Measurements from ENCODE around the gene DIP2C.
A peak's percentile ranks its signal among the peaks of the same experiment; 100 is the strongest.

Gene DIP2C

DNA sequence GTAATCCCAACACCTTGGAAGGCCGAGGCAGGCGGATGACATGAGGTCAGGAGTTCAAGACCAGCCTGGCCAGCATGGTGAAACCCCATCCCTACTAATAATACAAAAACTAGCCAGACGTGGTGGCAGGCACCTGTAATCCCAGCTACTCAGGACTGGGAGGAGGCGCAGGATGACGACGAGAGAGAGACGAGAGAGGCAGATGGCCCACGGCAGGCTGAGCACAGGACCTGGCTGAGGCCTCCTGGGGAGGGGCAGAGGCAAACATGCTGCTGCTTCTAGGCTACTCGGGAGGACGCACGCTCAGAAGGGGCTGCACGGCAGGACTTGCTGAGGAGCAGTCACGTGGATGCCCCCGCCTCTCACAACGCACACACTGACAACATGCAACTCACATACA, 22.4 kb downstream of the DIP2C start:
- CTCF ChIA-PET = no interaction called here
- DNase-seq (ENCODE audit: extremely low spot score) = no peak
- TF ChIP-seq ARNT (IDR thresholded peaks at IDR 0.05) (no peak), HDGF (IDR thresholded peaks at IDR 0.05; ENCODE audit: borderline replicate concordance) (no peak), FOXK2 (IDR thresholded peaks at IDR 0.05) (no peak), SUZ12 (IDR thresholded peaks at IDR 0.05) (no peak), BHLHE40 (IDR thresholded peaks at IDR 0.05; ENCODE audit: borderline replicate concordance) (no peak), L3MBTL2 (conservative IDR thresholded peaks at IDR 0.05) (no peak), SP1 (IDR thresholded peaks at IDR 0.05) (no peak), FOXA1 (IDR thresholded peaks at IDR 0.05) (no peak), TARDBP (IDR thresholded peaks at IDR 0.05) (no peak), ELF4 (IDR thresholded peaks at IDR 0.05) (no peak), LEF1 (IDR thresholded peaks at IDR 0.05; ENCODE audit: borderline replicate concordance) (no peak)
- POLR2A ChIA-PET = interaction anchor here (1.1 kb wide), 1 partner anchor 264 kb away, joined by 3 read pairs; the partner anchor contains the start of gene LARP4B

DNA sequence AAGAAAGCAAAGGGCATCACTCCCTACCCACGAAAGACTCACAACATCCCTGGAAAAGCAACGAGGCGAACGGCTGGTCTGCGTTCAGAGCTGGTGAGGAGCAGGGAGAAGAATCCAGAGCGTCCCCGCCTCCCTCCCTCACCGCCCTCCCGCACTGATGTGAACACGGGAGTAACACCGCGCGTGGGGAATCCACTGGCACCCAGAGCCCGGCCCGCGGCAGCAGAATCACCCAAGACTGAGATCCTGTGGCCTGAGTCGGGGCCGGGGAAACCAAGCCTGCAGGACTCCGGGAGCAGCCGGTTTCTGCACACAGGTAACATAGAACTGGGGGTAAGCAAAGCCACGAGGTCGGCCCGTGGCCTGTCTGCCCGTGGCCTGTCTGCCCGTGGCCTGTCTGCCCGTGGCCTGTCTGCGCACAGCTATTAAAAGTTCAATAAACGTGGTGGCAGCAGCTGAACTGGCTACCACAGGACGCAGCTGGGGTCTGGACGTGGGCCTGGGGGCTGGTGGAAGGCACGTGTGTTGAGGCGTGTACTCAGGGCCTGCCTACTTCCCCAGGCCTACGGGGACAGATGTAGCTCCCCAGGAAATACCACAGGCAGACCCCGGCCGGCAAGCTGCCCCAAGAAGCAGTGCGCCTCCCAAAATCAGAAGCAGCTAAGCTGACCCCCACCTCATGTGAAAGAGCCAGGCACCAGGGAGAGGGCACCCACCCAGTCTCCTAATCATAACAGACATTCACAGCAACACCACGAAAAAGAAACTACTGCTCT, 23.0 kb downstream of the DIP2C start:
- TF ChIP-seq TARDBP (IDR thresholded peaks at IDR 0.05) (no peak), LEF1 (IDR thresholded peaks at IDR 0.05; ENCODE audit: borderline replicate concordance) (no peak), FOXK2 (IDR thresholded peaks at IDR 0.05) (no peak), BHLHE40 (IDR thresholded peaks at IDR 0.05; ENCODE audit: borderline replicate concordance) (no peak), FOXM1 (IDR thresholded peaks at IDR 0.05; ENCODE audit: borderline replicate concordance) (no peak), HDGF (IDR thresholded peaks at IDR 0.05; ENCODE audit: borderline replicate concordance) (no peak), ZNF384 (IDR thresholded peaks at IDR 0.05) (no peak), SP1 (IDR thresholded peaks at IDR 0.05) (no peak), ELF4 (IDR thresholded peaks at IDR 0.05) (no peak)
- TF ChIP-seq, protein P1, sequence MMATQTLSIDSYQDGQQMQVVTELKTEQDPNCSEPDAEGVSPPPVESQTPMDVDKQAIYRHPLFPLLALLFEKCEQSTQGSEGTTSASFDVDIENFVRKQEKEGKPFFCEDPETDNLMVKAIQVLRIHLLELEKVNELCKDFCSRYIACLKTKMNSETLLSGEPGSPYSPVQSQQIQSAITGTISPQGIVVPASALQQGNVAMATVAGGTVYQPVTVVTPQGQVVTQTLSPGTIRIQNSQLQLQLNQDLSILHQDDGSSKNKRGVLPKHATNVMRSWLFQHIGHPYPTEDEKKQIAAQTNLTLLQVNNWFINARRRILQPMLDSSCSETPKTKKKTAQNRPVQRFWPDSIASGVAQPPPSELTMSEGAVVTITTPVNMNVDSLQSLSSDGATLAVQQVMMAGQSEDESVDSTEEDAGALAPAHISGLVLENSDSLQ (IDR thresholded peaks at IDR 0.05) = no peak
- CTCF ChIA-PET = no interaction called here
- POLR2A ChIA-PET = interaction anchor here (1.1 kb wide), 1 partner anchor 265 kb away, joined by 3 read pairs; the partner anchor contains the start of gene LARP4B
- DNase-seq (ENCODE audit: extremely low spot score) = no peak

DNA sequence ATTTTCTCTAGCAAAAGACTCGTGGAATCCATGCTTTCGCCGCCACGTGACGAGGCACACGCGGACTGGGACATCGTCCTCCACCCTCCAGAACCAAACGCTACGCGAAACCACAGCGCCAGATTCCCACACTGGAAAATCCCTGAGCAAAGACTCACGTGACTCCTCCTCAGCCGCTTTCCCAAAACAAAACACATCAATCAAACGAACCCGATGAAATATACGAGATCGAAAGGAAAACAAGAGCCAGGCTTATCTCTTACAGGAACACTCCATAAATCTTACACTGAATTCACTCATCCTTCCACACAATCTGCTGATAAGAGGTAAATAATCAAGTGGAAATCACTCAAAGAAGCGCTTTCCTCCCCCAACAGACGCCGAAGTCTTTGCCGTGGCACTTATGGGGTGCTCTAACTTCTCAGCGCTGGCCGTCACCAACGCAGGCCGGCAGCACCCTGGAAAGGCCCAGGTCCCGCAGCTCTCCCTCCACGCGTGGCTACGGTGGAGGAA, 23.8 kb downstream of the DIP2C start:
- TF ChIP-seq ARNT (IDR thresholded peaks at IDR 0.05) = no peak
- no peak for TF ChIP-seq ZNF384 (IDR thresholded peaks at IDR 0.05)
- TF ChIP-seq ELF4 (IDR thresholded peaks at IDR 0.05) = no peak
- no peak for TF ChIP-seq BHLHE40 (IDR thresholded peaks at IDR 0.05; ENCODE audit: borderline replicate concordance)
- TF ChIP-seq SP1 (IDR thresholded peaks at IDR 0.05) = no peak
- TF ChIP-seq SUZ12 (IDR thresholded peaks at IDR 0.05) = no peak
- TF ChIP-seq, protein P1 (IDR thresholded peaks at IDR 0.05) = peak; percentile 96
- no peak for TF ChIP-seq FOXK2 (IDR thresholded peaks at IDR 0.05)
- TF ChIP-seq LEF1 (IDR thresholded peaks at IDR 0.05; ENCODE audit: borderline replicate concordance) = no peak
- no peak for TF ChIP-seq FOXA1 (IDR thresholded peaks at IDR 0.05)
- peak; percentile 96 for TF ChIP-seq L3MBTL2 (conservative IDR thresholded peaks at IDR 0.05)
- TF ChIP-seq CTBP1 (IDR thresholded peaks at IDR 0.05; ENCODE audit: borderline replicate concordance) = peak; percentile 98
- peak; percentile 75 for DNase-seq (ENCODE audit: extremely low spot score)
- POLR2A ChIA-PET = interaction anchor here (0.5 to 1.1 kb wide), 2 partner anchors 266 to 359 kb away, joined by 3 read pairs; partner anchors contain the start of gene LARP4B
- CTCF ChIA-PET = no interaction called here

DNA sequence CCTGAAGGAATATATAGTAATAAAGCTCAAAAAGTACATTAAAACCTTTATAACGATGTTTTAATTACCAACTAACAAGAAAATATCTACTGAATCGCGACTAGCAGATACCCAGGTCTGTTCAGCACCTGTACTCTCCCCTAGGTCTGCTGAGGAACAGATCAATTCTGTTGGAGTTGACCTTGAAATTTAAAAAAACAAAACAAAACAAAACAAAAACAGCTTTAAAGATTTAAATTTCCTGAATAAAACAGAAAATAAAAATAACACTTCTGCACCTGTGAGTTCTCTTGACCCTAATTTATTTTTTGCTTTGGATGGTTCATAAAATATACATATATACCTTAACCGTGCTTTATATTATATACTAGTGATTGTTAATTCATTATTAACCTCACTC, 24.6 kb downstream of the DIP2C start:
- CTCF ChIA-PET = no interaction called here
- TF ChIP-seq FOXM1 (IDR thresholded peaks at IDR 0.05; ENCODE audit: borderline replicate concordance) (no peak), ZNF384 (IDR thresholded peaks at IDR 0.05) (no peak), ARNT (IDR thresholded peaks at IDR 0.05) (no peak), BHLHE40 (IDR thresholded peaks at IDR 0.05; ENCODE audit: borderline replicate concordance) (no peak), FOXK2 (IDR thresholded peaks at IDR 0.05) (no peak), CTBP1 (IDR thresholded peaks at IDR 0.05; ENCODE audit: borderline replicate concordance) (no peak), SP1 (IDR thresholded peaks at IDR 0.05) (no peak), ELF4 (IDR thresholded peaks at IDR 0.05) (no peak), NFRKB (IDR thresholded peaks at IDR 0.05) (no peak), SUZ12 (IDR thresholded peaks at IDR 0.05) (no peak), L3MBTL2 (conservative IDR thresholded peaks at IDR 0.05) (no peak), TARDBP (IDR thresholded peaks at IDR 0.05) (no peak), FOXA1 (IDR thresholded peaks at IDR 0.05) (no peak)
- TF ChIP-seq, protein P1 (IDR thresholded peaks at IDR 0.05) = no peak
- DNase-seq (ENCODE audit: extremely low spot score) = no peak
- POLR2A ChIA-PET = no interaction called here

DNA sequence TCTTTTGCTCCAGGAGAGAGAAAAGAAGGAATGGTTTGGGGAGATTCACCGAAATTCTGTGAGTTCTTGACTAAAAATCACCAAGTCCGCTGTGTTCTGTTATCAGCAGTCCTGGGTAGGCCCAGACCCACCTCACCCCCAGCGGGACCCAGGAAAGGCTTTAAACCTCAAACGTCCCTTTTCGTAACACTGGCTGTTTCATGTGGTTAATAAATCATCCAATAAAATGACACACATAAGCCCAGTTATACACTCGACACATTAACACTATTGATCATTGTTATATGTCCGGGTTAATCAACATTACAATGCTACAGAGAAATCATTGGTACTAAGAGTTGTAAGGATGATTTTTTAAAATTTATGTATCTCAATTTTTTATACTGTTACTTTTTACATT, 25.2 kb downstream of the DIP2C start:
- ChIA-PET CTCF (no interaction called here), POLR2A (no interaction called here)
- DNase-seq (ENCODE audit: extremely low spot score) = no peak
- TF ChIP-seq TARDBP (IDR thresholded peaks at IDR 0.05) (no peak), ARNT (IDR thresholded peaks at IDR 0.05) (no peak), LEF1 (IDR thresholded peaks at IDR 0.05; ENCODE audit: borderline replicate concordance) (no peak), CTBP1 (IDR thresholded peaks at IDR 0.05; ENCODE audit: borderline replicate concordance) (no peak)
- TF ChIP-seq, protein P1 (IDR thresholded peaks at IDR 0.05) = peak; percentile 71

Measured in HEK293T (cell line).